ENCODE measurements around the gene PDE3A. TPM values are rescaled to one million over a fixed set of nuclear protein-coding genes. Genes with fewer than 3 reads are reported as not detected.

Gene PDE3A
- total RNA-seq, 3 donors from 2014 or later = 7.0 to 11.5 (median 9.4) TPM

DNA sequence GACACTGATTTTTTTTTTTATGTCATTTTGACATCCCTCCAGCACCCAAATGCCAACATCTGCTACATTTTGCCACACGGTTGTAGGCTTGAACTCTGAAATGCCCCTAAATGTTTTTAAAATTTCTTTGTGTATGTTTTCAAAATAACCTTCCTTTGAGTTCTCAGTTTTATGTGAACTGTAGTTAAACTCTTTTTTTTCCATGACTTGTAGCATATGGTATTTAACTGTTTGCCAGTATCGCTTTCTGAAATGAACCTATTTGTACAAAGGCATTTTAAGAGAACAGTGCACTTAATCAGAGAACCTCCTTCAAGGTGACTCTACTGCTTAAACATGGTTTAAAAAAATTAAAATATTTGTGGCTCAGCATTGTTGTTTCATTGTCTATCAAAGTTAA, 61.5 kb downstream of the PDE3A start:
- Histone ChIP-seq H3K27ac (no peak overlapping the region), H3K4me1 (no peaks in the 10 kb centered on the region)
- intact Hi-C loops (cut with DNase I; ENCODE audit: low total_unique reads) = no loop called here

DNA sequence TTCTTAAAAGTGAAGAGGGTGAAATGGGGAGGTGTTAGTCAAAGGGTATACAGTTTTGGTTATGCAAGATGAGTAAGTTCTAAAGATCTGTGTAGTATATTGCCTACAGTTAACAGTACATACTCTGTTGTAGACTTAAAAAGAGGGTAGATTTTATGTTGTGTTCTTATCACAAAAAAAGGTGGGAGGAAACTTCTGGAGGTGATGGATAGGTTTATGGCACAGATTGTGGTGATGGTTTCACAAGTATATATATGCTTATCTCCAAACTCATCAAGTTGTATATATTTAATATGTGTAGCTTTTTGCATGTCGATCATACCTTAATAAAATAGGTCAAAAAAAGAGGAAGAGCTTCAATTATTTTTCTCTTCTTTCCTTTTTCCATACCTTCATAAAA, 64.0 kb downstream of the PDE3A start:
- no peaks in the 10 kb centered on the region for H3K4me1 ChIP-seq
- H3K4me3 ChIP-seq = no peak overlapping the region
- H3K36me3 ChIP-seq = no peaks in the 10 kb centered on the region
- no peaks in the 10 kb centered on the region for H3K27me3 ChIP-seq
- TF ChIP-seq POLR2AphosphoS5 (IDR thresholded peaks at IDR 0.05) (no peak), POLR2A (IDR thresholded peaks at IDR 0.05) (no peak)
- TF ChIP-seq, protein P1, sequence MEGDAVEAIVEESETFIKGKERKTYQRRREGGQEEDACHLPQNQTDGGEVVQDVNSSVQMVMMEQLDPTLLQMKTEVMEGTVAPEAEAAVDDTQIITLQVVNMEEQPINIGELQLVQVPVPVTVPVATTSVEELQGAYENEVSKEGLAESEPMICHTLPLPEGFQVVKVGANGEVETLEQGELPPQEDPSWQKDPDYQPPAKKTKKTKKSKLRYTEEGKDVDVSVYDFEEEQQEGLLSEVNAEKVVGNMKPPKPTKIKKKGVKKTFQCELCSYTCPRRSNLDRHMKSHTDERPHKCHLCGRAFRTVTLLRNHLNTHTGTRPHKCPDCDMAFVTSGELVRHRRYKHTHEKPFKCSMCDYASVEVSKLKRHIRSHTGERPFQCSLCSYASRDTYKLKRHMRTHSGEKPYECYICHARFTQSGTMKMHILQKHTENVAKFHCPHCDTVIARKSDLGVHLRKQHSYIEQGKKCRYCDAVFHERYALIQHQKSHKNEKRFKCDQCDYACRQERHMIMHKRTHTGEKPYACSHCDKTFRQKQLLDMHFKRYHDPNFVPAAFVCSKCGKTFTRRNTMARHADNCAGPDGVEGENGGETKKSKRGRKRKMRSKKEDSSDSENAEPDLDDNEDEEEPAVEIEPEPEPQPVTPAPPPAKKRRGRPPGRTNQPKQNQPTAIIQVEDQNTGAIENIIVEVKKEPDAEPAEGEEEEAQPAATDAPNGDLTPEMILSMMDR (IDR thresholded peaks at IDR 0.05) = no peak
- no peak for DNase-seq (ENCODE audit: low spot score in 2 of 2)
- no peaks in the 10 kb centered on the region for H3K9me3 ChIP-seq
- intact Hi-C loops (cut with DNase I; ENCODE audit: low total_unique reads) = no loop called here
- H3K27ac ChIP-seq = no peak overlapping the region

More for the DNA sequence above, 61.5 kb downstream of the PDE3A start:
- no peak for TF ChIP-seq POLR2A (IDR thresholded peaks at IDR 0.05)
- TF ChIP-seq, protein P1 (IDR thresholded peaks at IDR 0.05) = no peak
- no peak for TF ChIP-seq POLR2AphosphoS5 (IDR thresholded peaks at IDR 0.05)
- no peak overlapping the region for H3K4me3 ChIP-seq
- H3K27me3 ChIP-seq = no peaks in the 10 kb centered on the region
- no peak for DNase-seq (ENCODE audit: low spot score in 2 of 2)
- H3K36me3 ChIP-seq = no peaks in the 10 kb centered on the region
- H3K9me3 ChIP-seq = no peaks in the 10 kb centered on the region

DNA sequence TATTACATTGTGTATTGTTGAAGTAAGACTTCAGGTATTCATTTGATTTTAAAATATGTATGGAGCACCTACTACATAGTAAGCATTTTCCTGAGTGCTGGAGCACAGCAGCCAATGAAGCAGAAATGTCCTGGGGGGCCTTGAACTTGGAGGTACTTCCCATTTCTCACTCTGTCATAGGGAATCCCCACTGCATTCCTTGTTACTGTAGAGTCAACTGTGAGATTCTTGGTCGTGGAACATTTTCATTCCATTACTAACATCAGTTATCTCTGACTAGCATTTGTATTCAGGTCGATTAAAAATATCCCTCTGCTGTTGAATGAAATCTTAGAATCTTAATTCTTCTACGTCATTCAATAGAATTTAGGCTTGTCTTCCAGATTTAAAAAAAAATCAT, 66.7 kb downstream of the PDE3A start:
- H3K27ac ChIP-seq = no peak overlapping the region
- DNase-seq (ENCODE audit: low spot score in 2 of 2) = no peak
- H3K27me3 ChIP-seq = no peaks in the 10 kb centered on the region
- intact Hi-C loops (cut with DNase I; ENCODE audit: low total_unique reads) = no loop called here
- no peak overlapping the region for H3K4me3 ChIP-seq
- no peaks in the 10 kb centered on the region for H3K4me1 ChIP-seq
- no peak for TF ChIP-seq POLR2A (IDR thresholded peaks at IDR 0.05)
- TF ChIP-seq, protein P1 (IDR thresholded peaks at IDR 0.05) = no peak
- no peak for TF ChIP-seq POLR2AphosphoS5 (IDR thresholded peaks at IDR 0.05)
- H3K36me3 ChIP-seq = no peaks in the 10 kb centered on the region
- H3K9me3 ChIP-seq = no peaks in the 10 kb centered on the region

DNA sequence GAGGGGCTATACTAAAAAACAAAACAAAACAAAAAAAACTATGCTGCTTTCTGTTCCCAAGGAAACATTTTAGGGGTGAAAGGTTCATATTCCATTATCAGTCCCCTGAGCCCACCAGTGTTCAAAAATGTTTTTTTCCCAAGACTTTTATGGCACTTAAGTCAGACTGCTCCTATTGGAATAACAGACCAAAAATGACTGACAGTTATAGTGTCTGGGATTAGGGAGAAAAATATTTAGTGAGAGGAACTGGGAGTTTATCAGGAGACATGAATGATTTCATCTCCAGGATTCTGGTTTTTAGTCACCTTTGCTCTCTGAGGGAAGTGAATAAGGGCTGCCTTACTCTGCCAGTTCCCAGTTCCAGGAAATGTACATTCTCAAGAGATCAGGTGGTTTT, 68.0 kb downstream of the PDE3A start:
- Histone ChIP-seq H3K27me3 (no peaks in the 10 kb centered on the region), H3K4me1 (no peaks in the 10 kb centered on the region), H3K4me3 (no peak overlapping the region), H3K27ac (no peak overlapping the region), H3K9me3 (no peaks in the 10 kb centered on the region), H3K36me3 (no peaks in the 10 kb centered on the region)
- intact Hi-C loops (cut with DNase I; ENCODE audit: low total_unique reads) = no loop called here
- no peak for TF ChIP-seq POLR2AphosphoS5 (IDR thresholded peaks at IDR 0.05)
- TF ChIP-seq POLR2A (IDR thresholded peaks at IDR 0.05) = no peak
- TF ChIP-seq, protein P1 (IDR thresholded peaks at IDR 0.05) = no peak
- DNase-seq (ENCODE audit: low spot score in 2 of 2) = no peak

DNA sequence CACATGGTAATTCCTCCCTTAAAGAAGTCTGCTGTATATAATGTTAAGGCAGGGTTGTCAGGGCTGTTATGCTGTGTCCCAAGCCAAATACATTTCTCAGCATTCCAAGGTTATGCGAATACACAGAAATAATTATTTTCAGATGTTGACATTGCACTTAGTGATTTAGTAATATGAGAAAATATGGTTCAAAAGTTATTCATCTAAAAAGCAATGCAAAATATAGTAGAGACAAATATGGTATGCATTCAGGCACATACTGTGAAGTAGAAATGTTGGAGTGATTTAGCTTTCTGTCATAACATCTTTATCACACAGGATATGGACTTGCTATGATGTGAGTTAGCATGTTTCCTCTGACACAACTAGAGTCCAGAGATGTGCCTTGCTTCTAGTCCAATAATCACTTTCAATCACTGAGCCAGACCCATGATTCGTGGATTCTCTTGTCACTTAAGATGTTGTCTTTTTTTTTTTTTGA, 70.0 kb downstream of the PDE3A start:
- no peaks in the 10 kb centered on the region for H3K4me1 ChIP-seq

More for the DNA sequence above, 70.0 kb downstream of the PDE3A start:
- DNase-seq (ENCODE audit: low spot score in 2 of 2) = no peak
- intact Hi-C loops (cut with DNase I; ENCODE audit: low total_unique reads) = no loop called here
- Histone ChIP-seq H3K9me3 (no peaks in the 10 kb centered on the region), H3K27ac (no peak overlapping the region), H3K4me3 (no peak overlapping the region), H3K36me3 (no peaks in the 10 kb centered on the region), H3K27me3 (no peaks in the 10 kb centered on the region)
- TF ChIP-seq POLR2AphosphoS5 (IDR thresholded peaks at IDR 0.05) (no peak), POLR2A (IDR thresholded peaks at IDR 0.05) (no peak)
- TF ChIP-seq, protein P1 (IDR thresholded peaks at IDR 0.05) = no peak

Measured in breast epithelium (tissue), 4 donors.